VCaP (cell line): ENCODE measurements around the gene SPACA6.

Experiments
- H3K27ac ChIP-seq: fragments of 450-650 bp; 2 replicates; pipeline ENCODE4 v1.5.1; 2017
- CTCF ChIP-seq: fragments of 450-650 bp; conservative IDR thresholded peaks from 2 replicates; pipeline ENCODE4 v1.5.1; 2017; ENCODE audit warnings: mild to moderate bottlenecking, moderate library complexity

SPACA6 gene

GRCh38 chr19:51690454-51691073 lies 2.6 kb upstream of the SPACA6 start:
- no peak for TF ChIP-seq CTCF
- H3K27ac ChIP-seq: peak overlapping the region; percentile 96

GRCh38 chr19:51691074-51691583 lies 2.0 kb upstream of the SPACA6 start:
- peak overlapping the region; percentile 96 for H3K27ac ChIP-seq
- TF ChIP-seq CTCF: no peak

GRCh38 chr19:51691584-51692428 lies 1.3 kb upstream of the SPACA6 start:
- no peak for TF ChIP-seq CTCF
- H3K27ac ChIP-seq: peak overlapping the region; percentile 96; the same call in 1 of the 2 replicates

GRCh38 chr19:51692468-51692867 lies 662 bp upstream of the SPACA6 start:
- TF ChIP-seq CTCF: no peak

GRCh38 chr19:51693819-51694218 lies 689 bp downstream of the SPACA6 start:
- H3K27ac ChIP-seq: 0 out of 2 replicates have a peak overlapping the region, but pooled peaks have one; percentile 13
- TF ChIP-seq CTCF: no peak

More at GRCh38 chr19:51692468-51692867, 662 bp upstream of the SPACA6 start:
- H3K27ac ChIP-seq: peak overlapping the region; percentile 96; the same call in 1 of the 2 replicates

GRCh38 chr19:51694318-51695085 lies 1.4 kb downstream of the SPACA6 start:
- TF ChIP-seq CTCF: no peak
- no peak overlapping the region for H3K27ac ChIP-seq

GRCh38 chr19:51695088-51695487 lies 2.0 kb downstream of the SPACA6 start:
- H3K27ac ChIP-seq: peak overlapping the region; percentile 9; the same call in 1 of the 2 replicates
- no peak for TF ChIP-seq CTCF
